EL (cell line): ENCODE data around the gene TSPO.

ENCODE experiments used
- DNase-seq: peaks from one replicate; pipeline ENCODE4 v3.0.0-alpha.2; 2016

The TSPO gene

GRCh38 chr22:43160497-43161126, 9.3 kb downstream of the TSPO start:
- no peak for DNase-seq

- DNase-seq = no peak
Measured at GRCh38 chr22:43162412-43163150, 11.2 kb downstream of the TSPO start.

- no peak for DNase-seq
Measured at GRCh38 chr22:43163241-43163795, 12.0 kb downstream of the TSPO start.

GRCh38 chr22:43164636-43165035, 13.3 kb downstream of the TSPO start:
- DNase-seq = no peak

GRCh38 chr22:43166132-43166930, 15.0 kb downstream of the TSPO start:
- no peak for DNase-seq

GRCh38 chr22:43167001-43167589, 15.7 kb downstream of the TSPO start:
- no peak for DNase-seq

- peak; percentile 74 for DNase-seq
Measured at GRCh38 chr22:43168471-43169309, 17.3 kb downstream of the TSPO start.

GRCh38 chr22:43169310-43170130, 18.2 kb downstream of the TSPO start:
- DNase-seq = no peak

- no peak for DNase-seq
Measured at GRCh38 chr22:43170131-43170480, 18.7 kb downstream of the TSPO start.

- no peak for DNase-seq
Measured at GRCh38 chr22:43171019-43171491, 19.7 kb downstream of the TSPO start.

- no peak for DNase-seq
Measured at GRCh38 chr22:43171607-43172006, 20.2 kb downstream of the TSPO start.

- DNase-seq = no peak
Measured at GRCh38 chr22:43172191-43172590, 20.8 kb downstream of the TSPO start.

- DNase-seq = no peak
Measured at GRCh38 chr22:43173566-43173965, 22.2 kb downstream of the TSPO start.

- no peak for DNase-seq
Measured at GRCh38 chr22:43173976-43174720, 22.8 kb downstream of the TSPO start.

GRCh38 chr22:43174941-43175531, 23.7 kb downstream of the TSPO start:
- DNase-seq = no peak

- DNase-seq = no peak
Measured at GRCh38 chr22:43176090-43176489, 24.7 kb downstream of the TSPO start.

GRCh38 chr22:43177479-43177878, 26.1 kb downstream of the TSPO start:
- DNase-seq = no peak

GRCh38 chr22:43179146-43179910, 28.0 kb downstream of the TSPO start:
- no peak for DNase-seq

GRCh38 chr22:43179911-43180195, 28.5 kb downstream of the TSPO start:
- no peak for DNase-seq
